ENCODE data around the gene ADAMTSL2. TPM values are rescaled to one million over a fixed set of nuclear protein-coding genes. Genes with fewer than 3 reads are reported as not detected.

Gene ADAMTSL2
- total RNA-seq, 1 donor from 2014 or later, result 10.1 TPM

DNA sequence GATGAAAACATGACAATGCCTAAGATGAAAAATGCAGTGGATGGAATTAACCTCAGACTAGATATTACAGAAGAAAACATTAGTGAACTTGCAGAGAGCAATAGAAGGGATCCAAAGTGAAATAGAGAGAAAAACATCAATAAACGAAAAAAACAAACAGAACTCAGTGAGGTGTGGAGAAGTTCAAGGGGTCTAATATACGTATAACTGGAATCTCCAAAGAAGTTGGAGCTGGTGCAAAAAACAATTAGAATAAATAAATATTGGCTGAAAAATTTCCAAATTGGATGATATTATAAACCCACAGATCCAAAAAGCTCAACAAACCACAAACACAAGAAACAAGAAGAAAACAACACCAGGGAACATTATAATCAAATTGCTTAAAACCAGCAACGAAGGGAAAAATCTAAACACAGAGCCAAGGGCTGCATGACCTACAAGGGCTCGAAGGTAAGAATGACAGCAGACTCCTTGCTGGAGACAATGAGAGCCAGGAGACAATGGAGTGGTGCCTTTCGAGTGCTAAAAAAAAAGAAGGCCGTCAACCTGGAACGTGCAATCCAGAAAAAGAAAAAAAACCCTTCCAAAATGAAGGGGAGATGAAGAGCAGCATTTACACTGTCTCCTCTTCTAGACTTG lies 62.9 kb downstream of the ADAMTSL2 start:
- DNase-seq, result no peak
- no peaks in the 10 kb centered on the region for H3K36me3 ChIP-seq
- ATAC-seq, result no peak
- TF ChIP-seq, protein P1, sequence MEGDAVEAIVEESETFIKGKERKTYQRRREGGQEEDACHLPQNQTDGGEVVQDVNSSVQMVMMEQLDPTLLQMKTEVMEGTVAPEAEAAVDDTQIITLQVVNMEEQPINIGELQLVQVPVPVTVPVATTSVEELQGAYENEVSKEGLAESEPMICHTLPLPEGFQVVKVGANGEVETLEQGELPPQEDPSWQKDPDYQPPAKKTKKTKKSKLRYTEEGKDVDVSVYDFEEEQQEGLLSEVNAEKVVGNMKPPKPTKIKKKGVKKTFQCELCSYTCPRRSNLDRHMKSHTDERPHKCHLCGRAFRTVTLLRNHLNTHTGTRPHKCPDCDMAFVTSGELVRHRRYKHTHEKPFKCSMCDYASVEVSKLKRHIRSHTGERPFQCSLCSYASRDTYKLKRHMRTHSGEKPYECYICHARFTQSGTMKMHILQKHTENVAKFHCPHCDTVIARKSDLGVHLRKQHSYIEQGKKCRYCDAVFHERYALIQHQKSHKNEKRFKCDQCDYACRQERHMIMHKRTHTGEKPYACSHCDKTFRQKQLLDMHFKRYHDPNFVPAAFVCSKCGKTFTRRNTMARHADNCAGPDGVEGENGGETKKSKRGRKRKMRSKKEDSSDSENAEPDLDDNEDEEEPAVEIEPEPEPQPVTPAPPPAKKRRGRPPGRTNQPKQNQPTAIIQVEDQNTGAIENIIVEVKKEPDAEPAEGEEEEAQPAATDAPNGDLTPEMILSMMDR (IDR thresholded peaks at IDR 0.05), result no peak
- intact Hi-C loops (cut with DNase I), result no loop called here
- H3K27ac ChIP-seq, result no peak overlapping the region
- H3K4me1 ChIP-seq, result no peaks in the 10 kb centered on the region
- peaks cover 11% of the 10 kb centered on the region for H3K27me3 ChIP-seq (ENCODE audit: low read depth)
- H3K4me3 ChIP-seq, result no peak overlapping the region
- H3K9me3 ChIP-seq, result peaks cover 19% of the 10 kb centered on the region

DNA sequence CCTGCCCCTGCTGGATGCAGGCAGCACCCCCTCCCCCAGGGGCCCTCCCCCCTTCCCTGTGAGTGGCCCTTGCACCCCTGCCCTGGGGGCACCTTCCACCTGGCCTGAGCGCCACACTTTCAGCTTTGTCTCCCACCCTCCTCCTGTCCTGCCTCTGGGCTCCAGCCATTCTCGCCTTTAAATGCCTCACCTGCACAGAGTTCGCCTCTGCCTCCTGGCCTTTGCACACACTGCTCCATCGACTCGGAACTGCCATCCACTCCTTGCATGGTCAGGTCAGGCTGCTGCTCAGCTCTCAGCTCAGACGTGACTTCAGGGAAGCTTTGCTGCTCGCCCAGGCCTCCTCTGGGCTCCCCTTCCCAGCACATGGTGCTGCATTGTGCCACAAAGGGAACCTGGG lies 64.5 kb downstream of the ADAMTSL2 start:
- TF ChIP-seq, protein P1 (IDR thresholded peaks at IDR 0.05), result no peak
- intact Hi-C loops (cut with DNase I), result no loop called here
- no peaks in the 10 kb centered on the region for H3K4me1 ChIP-seq
- H3K27ac ChIP-seq, result no peak overlapping the region
- H3K4me3 ChIP-seq, result no peak overlapping the region
- H3K36me3 ChIP-seq, result no peaks in the 10 kb centered on the region
- peaks cover 21% of the 10 kb centered on the region for H3K27me3 ChIP-seq (ENCODE audit: low read depth)
- DNase-seq (no peak), ATAC-seq (no peak)
- peaks cover 19% of the 10 kb centered on the region for H3K9me3 ChIP-seq

DNA sequence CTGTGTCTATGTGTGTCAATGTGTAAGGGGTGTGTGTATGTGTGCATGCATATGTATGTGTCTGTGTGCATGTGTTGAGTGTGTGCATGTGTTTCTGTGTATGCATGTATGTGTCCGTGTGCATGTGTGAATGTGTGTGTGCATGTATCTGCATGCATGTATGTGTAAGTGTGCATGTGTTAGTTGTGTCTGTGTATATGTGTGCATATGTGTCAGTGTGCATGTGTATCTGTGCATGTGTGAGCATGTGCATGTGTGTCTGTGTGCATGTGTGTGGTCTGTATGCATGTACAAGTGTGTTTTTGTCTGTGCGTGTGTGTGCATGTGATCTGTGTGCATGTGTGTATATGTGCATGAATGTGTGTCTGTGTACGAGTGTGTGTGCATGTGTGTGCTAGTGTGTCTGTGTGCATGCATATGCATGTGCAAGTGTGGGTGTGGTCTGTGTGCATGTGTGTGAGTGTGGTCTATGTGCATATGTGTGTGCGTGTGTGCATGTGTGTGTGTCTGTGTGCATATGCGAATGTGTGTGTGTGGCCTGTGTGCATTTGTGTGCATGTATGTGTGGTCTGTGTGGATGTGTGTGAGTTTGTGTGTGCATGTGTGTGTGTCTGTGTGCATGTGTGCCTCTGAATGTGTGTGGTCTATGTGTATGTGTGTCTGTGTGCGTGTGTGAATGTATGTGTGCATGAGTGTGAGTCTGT lies 65.1 kb downstream of the ADAMTSL2 start:
- H3K36me3 ChIP-seq, result no peaks in the 10 kb centered on the region
- no peak overlapping the region for H3K27ac ChIP-seq
- H3K27me3 ChIP-seq (ENCODE audit: low read depth), result peaks cover 21% of the 10 kb centered on the region
- DNase-seq, result no peak
- peaks cover 19% of the 10 kb centered on the region for H3K9me3 ChIP-seq
- intact Hi-C loops (cut with DNase I), result no loop called here
- H3K4me1 ChIP-seq, result no peaks in the 10 kb centered on the region
- no peak overlapping the region for H3K4me3 ChIP-seq
- TF ChIP-seq, protein P1 (IDR thresholded peaks at IDR 0.05), result no peak
- ATAC-seq, result no peak

DNA sequence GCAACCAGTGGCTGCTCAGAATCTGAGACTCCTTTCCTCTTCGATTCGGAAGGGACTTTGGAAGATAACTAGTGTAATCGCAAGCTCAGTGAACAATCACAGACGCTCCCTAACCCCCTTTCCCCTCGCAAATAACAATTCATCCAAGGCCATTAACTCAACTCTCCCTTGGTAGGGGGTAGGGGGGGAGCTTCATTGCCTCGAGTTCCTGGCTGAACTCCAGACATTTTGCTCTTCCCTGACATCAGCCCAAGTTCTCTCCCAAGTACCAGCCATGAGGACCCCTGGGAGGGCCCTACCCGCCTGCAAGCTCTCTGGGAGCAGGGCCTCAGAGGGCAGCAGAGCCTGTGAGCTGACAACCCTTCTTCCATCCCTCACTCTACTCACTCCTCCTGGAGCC lies 66.2 kb downstream of the ADAMTSL2 start:
- peaks cover 27% of the 10 kb centered on the region for H3K27me3 ChIP-seq (ENCODE audit: low read depth)
- no peak overlapping the region for H3K4me3 ChIP-seq
- H3K36me3 ChIP-seq, result no peaks in the 10 kb centered on the region
- intact Hi-C loops (cut with DNase I), result no loop called here
- DNase-seq (no peak), ATAC-seq (no peak)
- TF ChIP-seq, protein P1 (IDR thresholded peaks at IDR 0.05), result no peak
- no peaks in the 10 kb centered on the region for H3K4me1 ChIP-seq
- H3K9me3 ChIP-seq, result peaks cover 19% of the 10 kb centered on the region
- no peak overlapping the region for H3K27ac ChIP-seq

DNA sequence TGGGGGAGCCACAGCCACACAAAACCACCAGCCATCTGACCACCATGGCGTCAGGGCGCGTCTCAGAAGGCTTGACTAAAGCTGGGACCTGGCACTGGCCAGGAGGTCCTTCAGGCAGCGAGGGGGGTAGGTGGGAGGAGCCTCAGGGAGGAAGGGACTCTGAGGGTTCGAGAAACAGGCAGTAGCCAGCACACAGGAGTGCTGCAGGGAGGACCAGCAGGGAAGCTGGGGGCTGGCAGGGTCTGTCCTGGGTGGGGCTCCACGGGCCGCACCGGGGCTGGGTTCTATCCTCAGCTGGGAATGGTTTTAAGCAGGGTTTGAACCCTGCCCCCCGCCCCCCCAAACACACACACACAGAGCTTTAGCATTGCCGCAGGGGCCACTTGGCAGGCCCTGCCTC lies 67.2 kb downstream of the ADAMTSL2 start:
- TF ChIP-seq, protein P1 (IDR thresholded peaks at IDR 0.05), result no peak
- Histone ChIP-seq H3K27me3 (ENCODE audit: low read depth) (peaks cover 31% of the 10 kb centered on the region), H3K9me3 (peaks cover 14% of the 10 kb centered on the region), H3K4me1 (no peaks in the 10 kb centered on the region), H3K27ac (no peak overlapping the region), H3K4me3 (no peak overlapping the region), H3K36me3 (no peaks in the 10 kb centered on the region)
- DNase-seq (peak; percentile 30), ATAC-seq (no peak)
- intact Hi-C loops (cut with DNase I), result no loop called here
